GM12892 (cell line): ENCODE data around the gene UTS2R.

Experiments
- POLR2A ChIP-seq: IDR thresholded peaks from 2 replicates; pipeline ENCODE4 v1.6.1; 2011; ENCODE audit warnings: low read depth, low read length, control low read depth
- POLR2AphosphoS5 ChIP-seq: IDR thresholded peaks from 2 replicates; pipeline ENCODE4 v1.6.1; 2011; ENCODE audit warnings: low read depth, low read length, control low read depth

- TF ChIP-seq POLR2AphosphoS5 (no peak), POLR2A (no peak)
Measured at GRCh38 chr17:82327289-82327688, 44.3 kb upstream of the UTS2R start.
